Activated T-cell treated with anti-CD3 and anti-CD28 coated beads, Interleukin-2, amount 50 U/mL, for 1 hour (primary cell): ENCODE measurements around the gene GLP1R.

ENCODE experiments used
- DNase-seq: peaks from one replicate; pipeline ENCODE4 v3.0.0-alpha.2; 2020

GLP1R gene

DNA sequence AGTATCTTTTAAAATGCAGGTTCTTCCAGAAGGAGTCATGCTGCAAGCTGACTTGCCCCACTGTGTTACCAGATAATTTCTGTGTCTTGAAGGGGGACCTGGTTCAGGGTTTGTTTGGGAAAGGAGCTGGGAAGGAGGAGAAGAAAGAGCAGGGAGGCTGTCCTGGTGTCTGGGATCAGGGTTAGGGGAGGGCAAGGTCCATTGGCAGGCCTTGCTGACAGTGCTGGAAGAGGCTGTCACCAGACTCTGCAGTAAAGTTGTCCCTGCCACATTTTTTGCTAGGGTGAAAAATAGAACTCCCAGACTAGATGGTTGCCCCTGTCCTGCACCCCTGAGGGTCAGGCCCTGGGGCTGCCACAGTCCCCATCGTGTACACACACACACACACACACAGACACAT, 14.9 kb downstream of the GLP1R start:
- DNase-seq = no peak

DNA sequence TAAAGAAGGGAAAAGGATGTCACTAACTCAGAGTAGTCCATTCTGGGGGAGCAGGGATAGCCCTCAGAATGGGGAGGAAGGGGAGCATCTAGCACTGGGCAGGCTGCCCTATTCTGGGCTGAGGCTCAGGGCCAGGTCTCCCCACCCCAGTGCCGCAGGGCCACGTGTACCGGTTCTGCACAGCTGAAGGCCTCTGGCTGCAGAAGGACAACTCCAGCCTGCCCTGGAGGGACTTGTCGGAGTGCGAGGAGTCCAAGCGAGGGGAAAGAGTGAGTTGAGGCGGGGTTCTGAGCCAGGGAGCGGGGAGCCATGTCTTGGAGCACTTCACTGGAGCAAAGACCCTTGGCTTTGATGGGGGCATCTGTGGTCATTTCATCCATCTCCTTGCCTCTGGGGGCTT, 17.0 kb downstream of the GLP1R start:
- DNase-seq = no peak

DNA sequence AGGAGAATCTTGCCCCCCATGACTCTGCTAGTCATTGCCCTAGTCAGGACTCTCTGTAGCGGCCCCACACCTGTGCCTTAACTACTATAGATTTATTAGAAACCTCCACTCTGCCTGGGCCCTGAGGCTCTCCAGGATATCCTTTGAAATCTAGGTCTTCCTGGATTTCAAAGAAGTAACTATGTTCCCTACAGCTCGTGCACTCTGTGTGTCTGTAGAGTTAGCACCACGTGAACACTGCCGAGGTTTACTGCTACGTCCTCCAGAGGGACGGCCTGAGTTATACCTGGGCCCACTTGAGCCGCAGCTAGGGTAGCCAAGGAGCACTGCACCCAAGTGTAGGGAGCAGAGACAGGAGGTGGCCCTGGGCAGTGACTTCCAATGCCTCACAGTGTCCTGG, 19.8 kb downstream of the GLP1R start:
- no peak for DNase-seq

DNA sequence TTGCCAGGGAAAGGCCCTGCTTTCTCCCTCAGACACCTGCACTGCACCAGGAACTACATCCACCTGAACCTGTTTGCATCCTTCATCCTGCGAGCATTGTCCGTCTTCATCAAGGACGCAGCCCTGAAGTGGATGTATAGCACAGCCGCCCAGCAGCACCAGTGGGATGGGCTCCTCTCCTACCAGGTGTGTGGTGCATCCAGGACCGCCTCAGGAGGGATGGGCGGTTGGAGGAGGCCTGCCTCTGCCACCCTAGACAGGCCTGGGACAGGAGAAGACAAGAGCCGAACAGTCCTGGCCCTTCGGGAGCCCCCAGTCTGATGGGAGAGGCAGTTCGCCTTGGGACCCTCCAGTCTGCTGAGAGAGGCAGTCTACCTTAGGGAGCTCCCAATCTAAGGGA, 24.2 kb downstream of the GLP1R start:
- no peak for DNase-seq

DNA sequence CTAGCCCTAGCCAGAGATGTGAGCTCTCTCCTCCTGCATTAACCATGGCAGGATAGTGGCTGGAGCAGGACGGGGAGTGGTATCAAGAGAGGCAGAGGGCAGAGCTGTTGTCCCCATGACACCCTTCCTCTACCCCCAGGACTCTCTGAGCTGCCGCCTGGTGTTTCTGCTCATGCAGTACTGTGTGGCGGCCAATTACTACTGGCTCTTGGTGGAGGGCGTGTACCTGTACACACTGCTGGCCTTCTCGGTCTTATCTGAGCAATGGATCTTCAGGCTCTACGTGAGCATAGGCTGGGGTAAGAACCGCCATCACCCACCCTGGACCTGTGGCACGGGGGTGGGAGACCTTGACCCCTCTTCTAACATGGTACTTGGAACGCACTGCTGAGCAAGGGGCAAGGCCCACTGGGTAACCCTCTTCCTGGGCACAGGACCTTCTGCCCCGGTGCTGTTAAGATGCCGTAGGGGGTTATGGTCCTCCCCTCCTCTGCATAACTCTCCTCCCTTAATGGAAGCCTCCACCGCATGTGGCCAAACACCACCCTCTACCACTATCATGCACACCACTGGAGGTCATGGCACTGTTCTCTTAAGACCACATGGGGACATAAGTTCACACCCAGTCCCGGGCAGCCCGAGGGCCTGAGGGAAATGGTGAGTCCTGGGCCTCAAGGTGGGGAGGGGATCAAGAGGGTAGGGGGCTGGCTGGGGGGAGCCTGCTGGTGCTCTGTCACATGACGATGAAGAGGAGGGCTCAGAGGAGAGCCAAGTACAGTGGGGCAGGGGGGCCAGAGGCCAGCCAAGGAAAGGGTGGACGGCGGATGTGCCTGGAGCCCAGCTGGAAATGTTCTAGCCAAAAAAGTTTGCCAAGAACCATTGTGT, 25.1 kb downstream of the GLP1R start:
- DNase-seq = no peak

DNA sequence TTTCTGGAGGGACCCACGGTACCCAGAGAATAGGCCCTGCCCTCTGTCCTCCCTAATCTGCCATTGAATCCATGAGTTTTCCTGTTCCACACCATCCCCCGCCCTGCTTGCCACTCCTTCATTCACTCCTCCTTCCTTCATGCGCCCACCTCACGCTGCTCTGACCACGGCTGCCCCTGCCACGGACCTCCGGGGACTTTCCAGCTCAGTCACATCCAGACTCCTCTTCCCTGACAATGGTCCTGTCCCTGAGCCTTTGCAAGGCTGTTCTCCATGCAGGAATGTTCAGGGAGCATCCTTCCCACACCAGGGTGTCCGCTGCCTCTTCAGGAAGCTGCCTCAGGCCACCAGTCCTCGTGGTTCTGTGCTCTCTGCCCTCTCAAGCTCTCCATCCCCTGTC, 25.9 kb downstream of the GLP1R start:
- no peak for DNase-seq

DNA sequence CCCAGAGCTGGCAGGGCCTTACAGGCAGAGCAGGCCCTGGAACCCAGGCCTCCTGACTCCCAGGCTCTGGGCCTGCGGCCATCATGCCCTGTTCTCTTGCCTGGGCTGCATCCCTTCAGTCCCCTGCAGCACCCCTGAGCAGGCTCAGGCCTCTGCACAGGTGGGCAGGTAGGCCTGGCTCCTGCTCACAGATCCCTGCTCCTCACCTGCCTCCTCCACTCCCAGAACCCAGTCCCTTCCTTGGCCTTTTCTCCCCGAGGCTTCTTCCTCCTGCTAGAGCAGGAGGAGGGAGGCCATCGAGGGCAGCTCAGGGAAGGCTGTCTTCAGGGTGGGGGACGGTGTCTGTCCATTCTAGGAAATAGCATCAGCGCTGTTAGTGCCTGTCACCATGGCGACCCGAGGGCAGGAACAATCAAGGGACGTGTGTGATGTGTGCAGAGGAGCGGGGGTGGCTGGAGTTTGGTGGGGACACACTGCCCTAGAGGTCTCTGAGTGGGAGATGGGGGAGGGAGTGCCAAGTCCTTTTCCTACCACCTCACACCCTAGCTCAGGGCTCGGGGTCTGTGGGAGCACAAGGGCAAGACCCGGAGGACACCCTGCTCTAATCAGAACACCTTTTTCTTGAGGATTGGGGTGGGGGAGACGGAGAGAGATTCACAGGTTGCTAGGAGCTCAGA, 26.6 kb downstream of the GLP1R start:
- DNase-seq = no peak

DNA sequence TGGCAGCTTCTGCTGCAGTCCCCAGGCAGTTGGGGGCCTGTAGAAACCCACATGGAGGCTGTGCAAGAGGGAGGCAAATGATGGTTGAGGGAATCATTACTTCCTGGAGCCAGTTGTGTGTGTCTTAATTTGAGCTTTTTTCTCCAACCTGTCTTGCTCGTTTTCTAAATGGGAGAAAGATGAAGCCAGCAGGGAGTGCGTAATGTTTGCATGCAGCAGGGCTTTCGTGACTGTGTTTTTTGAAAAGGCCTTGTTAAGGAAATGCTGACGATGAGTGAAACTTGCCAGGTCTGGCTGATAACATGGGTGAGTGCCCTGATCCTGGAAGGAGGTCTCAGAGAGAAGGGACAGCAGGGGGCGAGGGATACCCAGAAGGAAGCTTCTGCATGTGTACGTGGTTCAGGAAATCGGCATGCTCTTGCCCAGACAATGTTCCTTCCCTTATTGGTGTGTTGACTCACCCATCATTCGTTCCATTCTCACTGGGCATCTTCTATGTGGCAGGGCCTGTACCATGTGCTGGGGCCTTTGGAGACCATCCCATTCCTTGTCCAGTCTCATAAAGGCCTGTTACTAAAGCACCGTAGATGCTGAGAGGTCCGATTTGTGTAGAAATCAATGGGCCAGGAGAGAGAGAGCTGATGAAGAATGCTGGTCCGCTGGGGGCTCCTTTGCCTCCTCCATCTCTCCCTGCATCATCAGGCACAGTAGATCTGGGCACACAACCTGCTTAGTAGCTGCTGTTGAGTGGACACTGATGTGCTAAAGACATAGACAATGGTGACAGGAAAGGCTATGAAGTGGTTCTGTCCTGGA, 27.4 kb downstream of the GLP1R start:
- DNase-seq = no peak

DNA sequence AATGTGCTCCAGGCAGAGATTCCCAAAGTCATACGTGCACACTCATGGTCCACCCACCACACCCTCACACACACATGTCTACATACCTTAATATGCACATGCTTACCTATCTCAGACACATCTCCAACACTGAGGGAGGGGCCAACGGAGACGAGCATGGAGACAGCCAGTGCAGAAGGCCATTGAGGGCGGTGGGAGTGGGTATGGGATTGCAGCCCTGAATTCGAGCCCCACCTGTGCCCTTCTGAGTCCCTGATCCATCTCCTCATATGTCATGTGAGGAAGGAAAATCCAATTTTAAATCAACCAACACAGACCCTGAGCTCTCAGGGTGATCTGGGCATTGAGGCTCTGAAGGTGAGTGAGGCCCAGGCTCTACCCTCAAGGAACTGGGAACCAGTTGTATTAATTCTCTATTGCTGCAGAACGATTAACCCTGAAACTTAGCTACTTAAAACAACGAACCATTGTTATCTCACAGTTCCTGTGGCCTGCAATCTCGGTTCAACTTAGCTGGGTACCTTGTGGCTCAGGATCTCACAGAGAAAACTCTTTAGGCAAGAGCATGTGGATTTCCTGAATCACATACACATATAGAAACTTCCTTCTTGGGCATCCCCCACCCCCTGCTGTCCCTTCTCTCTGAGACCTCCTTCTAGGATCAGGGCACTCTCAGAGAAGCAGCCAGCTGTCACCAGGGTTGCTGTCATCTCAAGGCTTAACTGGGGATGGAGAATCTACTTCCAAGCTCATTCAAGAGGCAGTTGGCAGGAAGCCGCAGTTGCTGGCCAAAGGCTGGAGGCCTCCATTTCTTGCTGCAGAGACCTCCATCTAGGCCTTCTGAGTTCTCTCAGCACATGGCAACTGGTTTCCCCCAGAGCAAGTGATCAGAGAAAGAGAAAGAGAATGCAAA, 28.3 kb downstream of the GLP1R start:
- DNase-seq = no peak

DNA sequence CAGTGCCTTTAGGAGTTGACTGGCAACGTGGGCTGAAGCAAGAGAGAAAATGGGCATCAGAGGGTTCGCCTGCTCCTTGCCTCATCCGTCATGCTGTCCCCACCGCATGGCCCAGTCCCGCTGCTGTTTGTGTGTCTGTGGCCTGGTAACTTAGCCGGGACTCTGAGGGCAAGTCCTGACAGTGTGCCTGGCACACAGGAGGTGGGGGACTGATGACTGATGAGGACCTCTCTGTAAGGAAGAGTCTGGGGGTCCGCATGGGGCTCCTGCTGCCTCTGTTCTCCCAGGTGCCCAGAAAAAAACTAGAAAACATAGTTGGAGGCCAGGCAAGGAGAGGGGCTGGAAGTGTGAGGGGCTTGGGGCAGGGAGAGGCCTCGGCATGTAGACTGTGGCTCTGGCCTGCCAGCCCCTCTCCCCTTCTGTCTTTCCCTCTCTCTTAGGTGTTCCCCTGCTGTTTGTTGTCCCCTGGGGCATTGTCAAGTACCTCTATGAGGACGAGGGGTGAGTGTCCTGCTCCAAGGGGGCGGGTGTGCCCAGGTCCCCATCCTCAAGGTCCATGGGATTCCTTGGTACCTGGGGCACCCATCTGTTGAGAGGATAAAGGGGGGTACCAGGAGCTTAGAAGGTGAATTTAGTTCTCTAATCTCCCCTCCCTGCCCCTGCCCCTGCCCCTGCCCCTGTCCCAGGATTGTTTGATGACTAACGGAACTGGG, 29.5 kb downstream of the GLP1R start:
- no peak for DNase-seq

DNA sequence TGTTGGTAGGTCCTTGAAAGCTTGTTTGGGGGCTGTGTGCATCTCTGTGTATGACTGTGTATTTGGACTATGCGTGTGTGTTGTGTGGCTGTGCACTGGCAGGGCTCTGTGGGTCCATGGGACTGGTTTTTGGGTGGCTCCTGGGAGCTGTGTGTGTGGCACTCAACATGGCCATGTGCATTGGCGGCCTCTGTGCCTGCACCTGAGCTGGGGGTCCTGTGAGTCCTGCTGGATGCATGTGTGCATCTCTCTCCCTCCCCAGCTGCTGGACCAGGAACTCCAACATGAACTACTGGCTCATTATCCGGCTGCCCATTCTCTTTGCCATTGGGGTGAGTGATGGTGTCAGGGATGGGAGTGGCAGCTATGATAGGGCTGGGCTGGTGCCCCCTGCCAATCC, 30.1 kb downstream of the GLP1R start:
- no peak for DNase-seq

DNA sequence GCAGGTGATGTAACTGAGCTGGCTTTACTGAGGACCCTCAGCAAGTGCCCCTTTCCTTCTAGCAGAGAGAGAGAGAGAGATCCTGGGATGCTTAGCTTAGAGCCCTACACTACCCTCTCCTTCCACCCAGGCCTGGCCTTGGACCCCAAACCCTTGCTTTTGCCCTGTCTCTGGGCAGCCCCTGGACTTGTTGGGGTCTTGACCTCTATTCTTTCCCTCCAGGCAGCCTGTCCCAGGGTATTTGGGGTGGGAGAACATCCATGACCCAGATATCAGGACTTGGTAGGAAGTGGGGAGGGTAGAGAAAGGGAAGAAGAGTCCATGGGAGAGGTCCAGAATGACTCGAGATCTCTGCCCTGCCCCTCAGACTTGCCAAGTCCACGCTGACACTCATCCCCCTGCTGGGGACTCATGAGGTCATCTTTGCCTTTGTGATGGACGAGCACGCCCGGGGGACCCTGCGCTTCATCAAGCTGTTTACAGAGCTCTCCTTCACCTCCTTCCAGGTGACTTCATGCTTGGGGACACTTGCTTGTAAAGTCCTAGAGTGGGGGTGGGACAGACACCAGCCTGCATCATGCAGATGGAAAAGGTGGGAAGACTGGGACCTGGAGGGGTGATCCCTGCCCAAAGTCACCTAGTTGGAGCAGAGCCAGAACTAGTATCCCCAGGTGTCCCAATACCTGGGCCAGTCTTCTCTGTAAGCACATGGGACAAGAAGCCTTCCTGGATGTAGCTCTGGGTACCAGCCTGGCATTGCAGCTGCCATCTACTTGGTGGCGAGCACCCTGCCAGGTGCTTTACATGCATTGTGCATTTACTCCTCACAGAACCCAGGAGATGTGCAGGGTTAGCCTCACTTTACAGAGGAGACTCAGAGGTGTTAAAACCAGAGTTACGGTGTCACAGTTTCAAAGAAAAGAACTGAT, 30.9 kb downstream of the GLP1R start:
- DNase-seq = no peak

DNA sequence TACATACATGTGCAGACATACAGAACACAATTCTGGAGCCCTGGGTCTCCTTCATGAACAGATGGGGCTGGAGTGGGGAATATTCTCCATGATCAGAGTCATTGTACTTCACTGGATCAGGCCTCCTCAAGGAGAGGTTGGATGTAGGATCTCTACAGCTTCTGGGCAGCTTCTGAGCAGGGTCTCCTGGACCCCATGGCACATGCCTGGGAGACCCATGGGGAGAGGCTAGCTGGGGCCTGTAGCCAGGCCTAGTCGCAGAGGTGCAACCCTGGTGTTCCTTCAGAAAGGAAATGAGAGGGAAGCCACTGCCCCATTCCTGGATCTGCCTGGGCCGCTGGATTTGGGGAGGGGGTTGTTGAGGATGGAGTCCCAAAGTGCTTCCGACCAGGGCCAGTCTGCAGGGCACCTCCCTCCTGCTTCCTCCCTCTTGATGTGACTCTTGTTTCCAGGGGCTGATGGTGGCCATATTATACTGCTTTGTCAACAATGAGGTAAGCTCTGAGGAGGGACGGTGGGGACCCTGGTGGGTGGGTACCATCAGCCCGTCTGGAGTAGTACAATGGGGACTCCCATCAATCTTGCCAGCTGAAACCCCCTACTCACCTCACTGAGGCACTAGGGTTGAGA, 31.8 kb downstream of the GLP1R start:
- DNase-seq = no peak

DNA sequence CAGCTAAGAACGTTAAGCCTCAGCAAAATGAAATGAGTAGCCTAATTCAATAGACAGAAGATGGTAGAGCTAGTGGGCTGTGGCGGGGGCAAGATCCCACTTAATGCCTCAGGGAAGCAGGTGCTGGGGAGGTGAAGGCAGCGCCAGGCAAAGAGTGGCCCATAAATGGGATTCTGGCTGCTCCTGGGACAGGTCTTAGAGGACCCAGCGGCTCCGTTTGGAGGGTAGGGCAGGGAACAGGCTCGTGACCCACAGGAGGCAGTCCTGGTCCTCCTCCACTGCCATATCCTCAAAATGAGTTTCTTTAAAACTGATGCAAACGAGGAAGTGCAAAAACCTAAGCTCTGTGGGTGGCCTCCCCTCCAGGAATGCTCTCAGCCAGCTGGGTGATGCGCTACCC, 33.7 kb downstream of the GLP1R start:
- no peak for DNase-seq

DNA sequence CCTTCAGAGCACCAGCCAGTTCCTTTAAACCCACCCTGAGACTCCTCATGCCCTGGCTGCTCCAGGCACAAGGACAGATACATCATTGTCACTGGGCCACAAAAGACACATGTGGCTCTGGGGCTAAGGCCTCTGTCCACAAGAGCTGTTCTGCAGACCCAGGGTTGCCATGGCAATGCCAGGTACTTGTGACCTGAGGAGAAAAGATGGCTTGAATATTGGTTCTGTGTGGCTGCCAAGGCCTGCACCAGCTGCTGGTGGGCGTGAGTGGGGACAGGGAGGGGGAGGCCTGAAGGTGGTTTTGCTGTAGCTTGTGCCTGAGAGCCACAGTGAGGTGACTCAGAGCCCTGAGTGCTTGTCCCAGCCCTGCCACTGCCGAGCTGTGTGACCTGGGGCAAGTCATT, 34.7 kb downstream of the GLP1R start:
- DNase-seq = no peak

DNA sequence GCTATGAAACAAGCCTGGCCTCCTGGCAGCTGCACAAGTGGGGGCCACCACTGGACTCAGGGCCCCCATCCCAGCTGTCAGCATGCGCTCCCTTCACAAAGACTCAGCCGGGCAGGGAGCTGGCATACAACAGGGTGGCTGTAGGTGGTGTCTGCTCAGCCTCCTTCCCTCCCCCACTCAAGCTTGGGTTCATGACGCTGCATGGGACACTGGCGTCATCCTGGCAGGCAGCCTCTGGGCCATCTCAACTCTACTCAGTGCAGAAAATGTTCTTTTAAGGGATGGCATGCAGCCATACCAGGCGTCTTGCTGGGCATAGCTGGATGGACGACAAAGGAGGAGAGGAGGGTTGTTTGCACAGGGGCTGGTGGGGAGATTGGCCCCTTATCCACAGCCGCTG, 35.9 kb downstream of the GLP1R start:
- no peak for DNase-seq

DNA sequence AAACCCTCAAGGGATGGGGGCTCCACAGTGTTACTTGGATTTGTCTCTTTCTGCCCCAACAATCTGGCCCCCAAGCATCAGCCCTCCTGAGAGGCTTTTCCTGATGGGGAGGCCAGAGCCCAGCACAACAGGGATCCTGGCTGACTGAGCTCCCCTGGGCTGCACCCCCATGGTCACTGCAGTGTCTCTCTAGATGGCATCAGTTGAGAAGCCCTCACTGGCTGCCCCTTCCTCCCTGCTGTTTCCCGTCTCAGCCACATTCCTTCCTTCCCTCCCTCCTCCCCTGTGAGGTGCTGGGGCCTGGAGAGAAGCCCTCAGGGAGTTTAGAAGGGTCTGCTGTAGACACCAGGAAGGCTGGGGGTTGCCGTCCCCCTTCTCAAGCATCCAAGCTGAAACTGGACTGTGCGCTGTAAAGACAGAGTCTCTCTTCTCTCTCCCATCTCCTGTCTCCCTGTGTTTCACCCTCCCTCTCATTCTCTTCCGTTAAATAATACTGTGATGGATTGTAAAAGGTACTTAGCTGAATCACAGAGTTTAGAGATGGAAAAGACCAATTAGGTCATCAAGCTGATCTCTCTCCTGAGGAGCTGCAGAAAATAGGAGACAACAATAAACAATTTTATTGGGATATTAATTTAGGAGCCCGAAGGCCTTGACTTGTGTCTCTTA, 36.7 kb downstream of the GLP1R start:
- DNase-seq = no peak

DNA sequence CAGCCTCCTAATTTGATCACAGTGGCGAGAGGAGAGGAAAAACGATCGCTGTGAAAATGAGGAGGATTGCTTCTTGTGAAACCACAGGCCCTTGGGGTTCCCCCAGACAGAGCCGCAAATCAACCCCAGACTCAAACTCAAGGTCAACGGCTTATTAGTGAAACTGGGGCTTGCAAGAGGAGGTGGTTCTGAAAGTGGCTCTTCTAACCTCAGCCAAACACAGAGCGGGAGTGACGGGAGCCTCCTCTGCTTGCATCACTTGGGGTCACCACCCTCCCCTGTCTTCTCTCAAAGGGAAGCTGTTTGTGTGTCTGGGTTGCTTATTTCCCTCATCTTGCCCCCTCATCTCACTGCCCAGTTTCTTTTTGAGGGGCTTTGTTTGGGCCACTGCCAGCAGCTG, 37.7 kb downstream of the GLP1R start:
- DNase-seq = no peak

DNA sequence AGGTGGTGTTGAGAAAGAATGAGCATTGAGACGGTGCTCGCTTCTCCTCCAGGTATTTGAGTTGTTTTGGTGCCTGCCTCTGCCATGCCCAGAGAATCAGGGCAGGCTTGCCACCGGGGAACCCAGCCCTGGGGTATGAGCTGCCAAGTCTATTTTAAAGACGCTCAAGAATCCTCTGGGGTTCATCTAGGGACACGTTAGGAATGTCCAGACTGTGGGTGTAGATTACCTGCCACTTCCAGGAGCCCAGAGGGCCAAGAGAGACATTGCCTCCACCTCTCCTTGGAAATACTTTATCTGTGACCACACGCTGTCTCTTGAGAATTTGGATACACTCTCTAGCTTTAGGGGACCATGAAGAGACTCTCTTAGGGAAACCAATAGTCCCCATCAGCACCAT, 38.1 kb downstream of the GLP1R start:
- DNase-seq = no peak

DNA sequence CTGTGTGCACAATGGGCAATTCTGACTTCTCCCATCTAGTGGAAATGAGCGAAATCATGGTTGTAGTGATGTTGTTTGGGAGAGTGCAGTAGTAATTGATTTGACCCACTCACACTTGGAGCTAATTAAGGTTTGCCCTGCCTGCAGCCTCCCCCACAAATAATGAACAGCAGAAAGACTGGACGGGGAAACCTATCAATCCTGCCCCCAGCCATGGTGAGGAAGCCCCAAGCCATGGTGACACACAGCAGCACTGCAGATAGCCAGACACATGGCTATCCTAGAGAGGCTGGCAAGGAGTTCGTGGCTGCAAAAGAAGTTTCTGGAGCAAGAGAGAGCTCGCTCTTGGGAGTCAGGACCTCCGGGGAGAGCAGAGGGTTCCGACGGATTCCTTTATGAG, 38.6 kb downstream of the GLP1R start:
- no peak for DNase-seq
